Left lobe of liver (tissue), 2 donors: ENCODE measurements around the gene TCFL5. TPM values are rescaled to one million over a fixed set of nuclear protein-coding genes. Genes with fewer than 3 reads are reported as not detected.
A peak's percentile ranks its signal among the peaks of the same experiment; 100 is the strongest.

Source experiments
- ATAC-seq: fragments of 200-7000 bp; cut with Tn5 transposase; one replicate; pipeline ENCODE4 v1.9.1; 2020; ENCODE audit warnings: mild to moderate bottlenecking, moderate library complexity
- DNase-seq: peaks from one replicate; pipeline ENCODE4 v3.0.0-alpha.2; 2020; ENCODE audit warnings: low spot score
- total RNA-seq: library from RNA; stranded (reverse); gene quantifications from one replicate; pipeline ENCODE4 v1.2.1, GENCODE V29; 2021
- donor health status: DM: no; HTN: no; CAD: no; lungs with moderate emphysema.
- donor health status: DM: no; HTN: yes; CAD: no.

TCFL5 gene
- total RNA-seq, 1 donor from 2014 or later: 6.2 TPM

DNA sequence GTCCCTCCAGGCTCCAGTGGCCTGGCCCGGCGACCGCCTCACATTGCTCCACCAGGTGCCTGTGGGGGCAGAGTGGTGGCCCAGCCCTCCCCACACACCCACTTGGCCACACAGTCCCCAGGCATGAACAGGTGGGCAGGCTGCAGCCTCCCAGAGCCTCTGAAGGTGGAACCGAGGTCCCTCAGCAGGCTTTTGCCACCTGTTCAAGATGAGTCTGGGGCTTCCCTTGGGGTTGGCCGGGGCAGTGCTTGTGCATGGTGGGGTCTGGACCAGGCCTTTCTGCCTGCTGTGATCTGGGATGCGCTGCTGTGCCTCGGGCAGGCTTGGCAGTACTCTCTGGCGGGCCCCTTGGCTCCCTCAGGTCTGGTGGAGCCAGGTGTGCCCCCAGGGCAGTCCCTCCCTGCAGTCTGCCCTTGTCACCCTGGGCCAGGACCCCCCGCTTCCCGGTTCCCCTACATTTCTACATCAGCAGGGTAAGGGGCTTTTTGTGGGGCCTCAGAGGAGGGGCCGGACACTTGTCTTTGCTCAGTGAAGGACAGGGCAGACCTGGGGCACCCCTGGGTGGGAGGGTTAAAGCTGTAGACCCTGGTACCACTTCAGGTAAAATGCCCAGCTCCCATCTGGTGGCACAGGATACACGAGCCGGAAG, 47.4 kb downstream of the TCFL5 start:
- ATAC-seq: peak; percentile 19

GRCh38 chr20:62813588-62813987, 48.0 kb downstream of the TCFL5 start:
- DNase-seq (no peak), ATAC-seq (peak; percentile 2)

More for the DNA sequence above, 47.4 kb downstream of the TCFL5 start:
- no peak for DNase-seq

DNA sequence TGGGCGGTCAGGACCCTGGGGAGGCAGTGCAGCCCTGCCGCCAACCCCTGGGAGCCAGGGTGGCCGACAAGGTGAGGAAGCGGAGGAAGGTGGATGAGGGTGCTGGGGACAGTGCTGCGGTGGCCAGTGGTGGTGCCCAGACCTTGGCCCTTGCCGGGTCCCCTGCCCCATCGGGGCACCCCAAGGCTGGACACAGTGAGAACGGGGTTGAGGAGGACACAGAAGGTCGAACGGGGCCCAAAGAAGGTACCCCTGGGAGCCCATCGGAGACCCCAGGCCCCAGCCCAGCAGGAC, 48.8 kb downstream of the TCFL5 start:
- DNase-seq (no peak), ATAC-seq (no peak)

GRCh38 chr20:62812181-62812906, 49.3 kb downstream of the TCFL5 start:
- DNase-seq: no peak
- no peak for ATAC-seq

DNA sequence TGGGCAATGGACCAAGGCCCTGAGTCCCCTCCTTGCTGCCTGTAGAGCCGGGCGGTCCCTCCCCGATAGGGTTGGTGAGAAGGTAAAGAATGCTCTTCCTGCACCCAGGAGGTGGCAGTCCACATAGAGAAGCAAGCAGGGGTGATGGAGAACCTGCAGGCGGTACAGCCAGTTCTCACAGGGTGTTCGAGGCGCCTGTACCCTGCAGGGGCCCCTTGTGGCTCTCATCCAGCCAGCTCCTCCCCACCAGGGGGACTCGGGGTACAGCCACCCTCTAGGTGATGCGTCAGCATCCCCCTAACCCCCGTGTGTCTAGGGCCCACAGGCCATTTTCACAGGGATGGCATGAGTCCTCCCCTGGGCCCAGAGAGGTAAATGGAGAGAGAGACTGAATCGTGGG, 49.9 kb downstream of the TCFL5 start:
- DNase-seq (no peak), ATAC-seq (no peak)

GRCh38 chr20:62811320-62811719, 50.3 kb downstream of the TCFL5 start:
- DNase-seq (no peak), ATAC-seq (no peak)

DNA sequence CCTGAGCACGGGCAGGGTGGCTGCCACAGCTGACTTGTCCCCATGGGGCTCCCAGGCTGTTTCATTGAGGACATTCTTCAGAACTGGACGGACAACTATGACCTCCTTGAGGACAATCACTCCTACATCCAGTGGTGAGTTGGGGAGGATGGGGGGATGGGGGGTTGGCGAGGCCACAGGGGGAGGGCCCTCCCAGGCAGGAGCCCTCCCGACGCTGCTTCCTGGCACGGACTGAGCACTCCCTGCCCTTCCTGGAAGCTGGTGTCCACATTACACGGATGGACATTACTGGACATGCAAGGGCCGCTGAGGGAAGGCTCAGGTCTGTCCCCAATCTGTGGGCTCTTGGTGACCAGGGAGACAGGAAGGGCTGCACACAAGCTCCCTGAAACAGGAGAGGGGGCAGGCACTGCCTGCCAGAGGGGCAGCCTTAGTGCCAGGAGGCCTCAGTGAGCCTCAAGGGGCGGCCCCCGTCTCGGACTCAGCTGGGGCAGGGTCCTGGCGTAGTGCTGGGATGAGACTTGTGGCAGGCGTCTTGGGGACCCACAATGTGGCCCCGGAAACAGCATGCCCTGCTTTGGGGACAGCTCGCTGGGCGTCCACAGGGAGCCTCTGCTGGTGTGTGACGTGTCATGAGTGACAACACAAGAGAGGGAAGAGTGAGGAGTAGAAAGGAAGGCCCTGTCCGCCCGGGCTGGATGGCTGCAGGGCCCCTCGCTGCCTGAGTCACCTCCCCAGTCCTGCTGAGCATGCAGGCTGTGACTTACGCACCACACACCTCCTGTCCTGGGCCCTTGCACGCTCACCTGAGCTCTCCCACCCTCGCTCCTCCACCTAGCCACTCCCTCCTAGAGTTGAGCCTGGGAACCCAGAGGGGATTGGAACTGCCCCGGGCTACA, 51.8 kb downstream of the TCFL5 start:
- DNase-seq: no peak
- ATAC-seq: no peak

GRCh38 chr20:62808211-62808865, 53.3 kb downstream of the TCFL5 start:
- ATAC-seq (peak; percentile 48), DNase-seq (no peak)

GRCh38 chr20:62807444-62808210, 54.0 kb downstream of the TCFL5 start:
- no peak for ATAC-seq

DNA sequence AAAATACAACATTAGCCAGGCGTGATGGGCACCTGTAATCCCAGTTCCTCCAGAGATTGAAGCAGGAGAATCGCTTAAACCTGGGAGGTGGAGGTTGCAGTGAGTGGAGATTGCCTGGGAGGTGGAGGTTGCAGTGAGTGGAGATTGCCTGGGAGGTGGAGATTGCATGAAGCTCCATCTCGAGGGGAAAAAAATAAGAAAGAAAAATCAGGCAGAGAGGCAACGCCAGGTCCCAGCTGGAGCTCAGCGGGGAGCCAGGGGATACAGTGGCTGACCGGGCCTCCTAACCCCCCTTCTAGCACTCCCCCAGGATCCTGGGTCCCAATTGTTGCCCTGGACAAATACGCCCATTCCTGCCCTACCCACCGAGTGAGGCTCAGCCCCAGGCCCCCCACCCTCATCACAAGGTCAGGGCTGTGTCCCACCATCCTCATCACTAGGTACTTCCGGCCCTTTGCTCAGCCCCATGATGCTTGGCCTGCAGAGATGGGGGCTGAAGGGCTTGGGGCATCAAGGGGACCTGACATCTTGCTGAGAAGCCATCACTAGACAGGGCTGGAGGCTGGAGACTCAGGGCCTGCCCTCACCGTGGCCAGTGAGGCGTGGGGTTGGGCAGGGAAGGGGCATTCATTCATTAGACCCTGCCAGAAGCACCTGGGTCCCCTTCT, 55.1 kb downstream of the TCFL5 start:
- ATAC-seq (no peak), DNase-seq (no peak)

More at GRCh38 chr20:62807444-62808210, 54.0 kb downstream of the TCFL5 start:
- no peak for DNase-seq

GRCh38 chr20:62805711-62806382, 55.8 kb downstream of the TCFL5 start:
- DNase-seq (peak; percentile 91), ATAC-seq (peak; percentile 74)

GRCh38 chr20:62805155-62805710, 56.4 kb downstream of the TCFL5 start:
- ATAC-seq: peak; percentile 7
- no peak for DNase-seq

- peak; percentile 46 for ATAC-seq
- peak; percentile 77 for DNase-seq
Measured at GRCh38 chr20:62804627-62805154, 56.9 kb downstream of the TCFL5 start, which contains the start of gene OGFR. Gene OGFR, plus strand, starts transcription at chr20:62804835. Its CDS starts 25 bp downstream, at chr20:62804860.

DNA sequence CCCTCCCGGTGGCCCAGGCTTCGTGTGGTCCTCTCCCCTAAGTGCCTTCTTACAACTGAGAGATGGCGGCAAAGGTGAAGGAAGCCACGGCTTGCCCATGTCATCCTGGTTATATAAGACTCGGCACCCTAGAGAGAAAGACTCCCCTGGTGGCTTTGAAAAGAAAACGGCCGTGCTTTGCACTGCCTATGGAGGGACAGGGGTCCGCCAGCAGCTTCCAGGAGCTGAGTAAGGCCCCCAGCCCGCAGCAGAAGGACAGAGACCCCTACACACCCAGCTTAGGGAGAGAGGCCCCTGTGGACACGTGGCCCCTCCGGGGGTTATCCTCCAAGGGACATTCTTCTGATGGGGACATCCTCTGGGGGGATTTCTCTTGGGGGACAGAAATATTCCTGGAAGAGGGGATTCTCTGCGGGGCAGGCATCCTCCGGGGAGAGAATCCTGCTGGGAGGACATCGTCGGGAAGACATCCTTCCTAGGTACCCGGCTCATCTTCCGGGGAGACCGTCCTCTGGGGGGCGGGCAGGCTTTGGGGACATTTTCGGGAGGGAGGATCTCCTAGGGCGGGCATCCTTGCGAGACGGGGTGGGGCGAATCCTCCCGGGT, 57.5 kb downstream of the TCFL5 start:
- DNase-seq: no peak
- ATAC-seq: no peak

DNA sequence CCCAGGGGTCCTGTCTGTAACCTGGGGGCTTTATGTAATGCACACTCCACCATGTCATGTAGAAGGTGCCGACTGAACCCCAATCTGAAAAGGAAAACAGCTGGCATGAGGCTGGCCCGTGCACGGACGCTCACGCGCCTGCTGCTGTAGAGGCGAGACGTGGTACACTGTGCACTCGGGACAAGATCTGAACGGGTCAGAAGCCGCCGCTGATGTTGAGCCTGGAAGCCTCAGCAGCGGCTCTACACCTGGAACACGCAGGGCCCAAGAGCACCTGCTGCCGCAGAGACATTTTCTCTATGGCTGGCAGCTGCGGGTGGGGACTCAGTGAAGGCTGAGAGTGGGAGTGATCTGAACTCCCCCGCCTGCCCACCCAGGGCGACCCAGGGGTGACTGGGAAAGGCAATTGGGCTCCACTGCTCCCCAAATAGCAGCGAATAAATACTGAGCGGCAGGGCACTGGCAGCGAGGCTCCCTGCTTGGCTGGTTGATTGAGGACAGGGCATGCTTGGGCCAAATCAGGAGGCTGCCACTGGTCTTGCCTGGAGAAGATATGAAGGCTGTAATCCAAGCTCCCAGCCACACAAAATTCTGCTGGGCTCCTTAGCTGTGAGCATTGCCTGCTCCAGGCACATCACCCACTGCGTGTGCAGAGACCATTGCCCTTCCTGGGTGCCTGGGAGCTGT, 59.5 kb downstream of the TCFL5 start:
- ATAC-seq: no peak
- no peak for DNase-seq

DNA sequence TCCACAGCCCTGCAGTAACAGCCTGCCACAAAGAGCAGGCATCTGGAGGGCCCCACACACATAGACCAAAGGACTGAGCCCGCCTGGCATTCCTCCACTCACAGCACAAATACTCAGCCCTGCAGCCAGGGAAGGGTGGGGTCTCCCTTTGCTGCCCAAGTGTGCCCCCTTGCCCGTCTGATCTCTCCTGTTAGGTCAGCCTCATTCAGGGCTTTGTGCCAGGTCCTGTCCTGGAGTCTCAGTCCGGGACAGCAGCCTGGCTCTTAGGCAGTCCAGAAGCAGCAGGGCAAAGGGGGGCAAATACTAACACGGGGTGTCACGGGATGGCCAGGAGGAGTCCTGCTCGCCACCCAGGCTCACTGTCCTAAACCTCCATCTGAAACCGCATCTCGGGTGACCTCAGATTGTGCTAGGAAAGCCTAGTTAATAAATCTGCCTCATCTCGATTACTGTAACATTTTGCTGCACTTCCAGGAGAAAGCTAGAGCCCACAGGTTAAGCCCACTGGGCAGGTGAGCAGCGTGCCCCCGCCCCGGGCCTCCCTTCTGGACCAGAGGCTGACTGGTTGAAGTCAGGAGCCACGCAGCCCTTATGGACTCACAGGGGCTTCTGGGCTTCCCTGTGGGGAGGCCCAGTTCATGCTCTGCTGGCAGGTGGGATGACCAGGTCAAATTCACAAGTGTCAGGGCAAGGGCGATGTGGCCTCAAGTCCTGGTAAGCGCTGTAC, 60.2 kb downstream of the TCFL5 start:
- DNase-seq (no peak), ATAC-seq (no peak)
